ENCODE measurements around the gene STARD7.
A peak's percentile ranks its signal among the peaks of the same experiment; 100 is the strongest.

STARD7 gene

DNA sequence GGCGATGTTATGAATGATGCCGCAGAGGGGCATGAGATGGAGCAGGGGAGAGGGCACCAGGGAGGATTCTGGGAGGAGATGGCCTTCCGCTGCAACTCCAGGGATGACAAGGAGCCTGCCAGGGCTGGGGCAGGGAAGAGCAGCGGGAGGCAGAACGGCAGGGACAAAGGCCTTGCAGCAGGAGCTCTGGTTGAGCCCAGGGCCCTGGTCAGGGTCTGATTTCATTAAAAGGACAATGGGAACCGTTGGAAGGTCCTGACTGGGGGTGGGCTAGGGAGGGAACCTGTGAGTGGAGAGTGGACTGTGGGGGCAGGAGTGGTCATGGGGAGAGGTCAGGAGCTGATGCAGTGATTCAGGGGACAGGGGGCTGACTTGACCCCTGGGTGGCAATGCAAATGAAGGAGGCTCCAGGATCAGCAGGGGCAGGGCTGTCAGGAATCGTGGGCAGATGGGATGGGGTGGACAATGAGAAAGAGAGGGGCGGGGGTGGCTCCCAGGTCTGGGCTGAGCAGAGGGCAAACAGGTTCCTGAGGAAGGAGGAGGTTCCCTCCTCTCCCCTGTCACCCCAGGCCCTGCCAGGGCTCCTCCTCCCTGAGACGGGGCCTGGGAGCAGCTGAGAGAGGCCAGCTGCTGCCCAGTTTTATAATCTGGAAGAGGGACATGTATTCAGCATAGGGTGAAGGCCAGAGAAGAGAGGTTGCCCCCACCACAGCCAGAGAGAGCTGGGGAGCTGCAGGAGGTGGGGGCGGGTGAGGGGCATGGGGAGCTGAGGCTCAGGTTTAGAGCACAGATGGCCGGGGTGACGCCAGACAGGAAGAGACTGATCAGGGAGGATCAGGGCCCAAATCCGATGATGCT lies 56.1 kb downstream of the STARD7 start:
- Mint-ChIP-seq H3K4me3 (peak overlapping the region in 1 of 2 donors; percentile 38), H3K27ac (peak overlapping the region; percentile 67 to 79), H3K36me3 (ENCODE audit: insufficient read depth) (peaks cover 20% of the 10 kb centered on the region), H3K9me3 (no peaks in the 10 kb centered on the region), H3K4me1 (ENCODE audit: low read depth in 2 of 2) (peaks cover 49 to 52% of the 10 kb centered on the region in 2 donors), H3K27me3 (no peaks in the 10 kb centered on the region)
- ATAC-seq (replicated peaks) (no peak), DNase-seq (no peak)

DNA sequence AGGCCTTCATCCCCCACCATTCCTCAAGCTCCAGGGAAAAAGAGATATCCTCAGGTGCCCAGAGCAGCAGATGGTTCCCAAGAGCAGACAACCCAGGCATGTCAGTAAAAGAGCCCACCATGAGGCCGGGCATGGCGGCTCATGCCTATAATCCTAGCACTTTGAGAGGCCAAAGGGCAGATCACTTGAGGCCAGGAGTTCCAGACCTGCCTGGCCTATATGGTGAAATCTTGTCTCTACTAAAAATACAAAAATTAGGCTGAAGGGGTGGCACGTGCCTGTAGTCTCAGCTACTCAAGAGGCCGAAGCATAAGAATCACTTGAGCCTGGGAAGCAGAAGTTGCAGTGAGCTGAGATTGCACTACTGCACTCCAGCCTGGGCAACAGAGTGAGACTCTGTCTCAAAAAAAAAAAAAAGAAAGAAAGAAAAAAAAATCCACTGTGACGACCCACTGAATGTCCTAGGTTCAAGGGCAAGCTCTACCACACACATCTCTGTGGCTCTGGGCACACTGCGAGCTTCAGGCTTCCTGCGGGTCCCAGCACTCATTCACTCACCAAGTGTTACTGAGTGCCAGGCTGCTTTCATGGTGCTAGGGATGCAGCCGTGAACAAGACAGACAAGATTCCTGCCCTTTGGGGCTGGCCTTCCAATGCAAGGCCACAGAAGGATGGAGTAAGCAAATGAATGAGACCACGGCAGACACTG lies 56.9 kb downstream of the STARD7 start:
- H3K9me3 Mint-ChIP-seq = no peaks in the 10 kb centered on the region
- H3K27me3 Mint-ChIP-seq = no peaks in the 10 kb centered on the region
- H3K36me3 Mint-ChIP-seq (ENCODE audit: insufficient read depth) = peaks cover 26% of the 10 kb centered on the region
- H3K27ac Mint-ChIP-seq = peak overlapping the region; percentile 79 to 90
- DNase-seq = no peak
- ATAC-seq (replicated peaks) = no peak
- peaks cover 49 to 52% of the 10 kb centered on the region in 2 donors for H3K4me1 Mint-ChIP-seq (ENCODE audit: low read depth in 2 of 2)
- H3K4me3 Mint-ChIP-seq = no peak overlapping the region

DNA sequence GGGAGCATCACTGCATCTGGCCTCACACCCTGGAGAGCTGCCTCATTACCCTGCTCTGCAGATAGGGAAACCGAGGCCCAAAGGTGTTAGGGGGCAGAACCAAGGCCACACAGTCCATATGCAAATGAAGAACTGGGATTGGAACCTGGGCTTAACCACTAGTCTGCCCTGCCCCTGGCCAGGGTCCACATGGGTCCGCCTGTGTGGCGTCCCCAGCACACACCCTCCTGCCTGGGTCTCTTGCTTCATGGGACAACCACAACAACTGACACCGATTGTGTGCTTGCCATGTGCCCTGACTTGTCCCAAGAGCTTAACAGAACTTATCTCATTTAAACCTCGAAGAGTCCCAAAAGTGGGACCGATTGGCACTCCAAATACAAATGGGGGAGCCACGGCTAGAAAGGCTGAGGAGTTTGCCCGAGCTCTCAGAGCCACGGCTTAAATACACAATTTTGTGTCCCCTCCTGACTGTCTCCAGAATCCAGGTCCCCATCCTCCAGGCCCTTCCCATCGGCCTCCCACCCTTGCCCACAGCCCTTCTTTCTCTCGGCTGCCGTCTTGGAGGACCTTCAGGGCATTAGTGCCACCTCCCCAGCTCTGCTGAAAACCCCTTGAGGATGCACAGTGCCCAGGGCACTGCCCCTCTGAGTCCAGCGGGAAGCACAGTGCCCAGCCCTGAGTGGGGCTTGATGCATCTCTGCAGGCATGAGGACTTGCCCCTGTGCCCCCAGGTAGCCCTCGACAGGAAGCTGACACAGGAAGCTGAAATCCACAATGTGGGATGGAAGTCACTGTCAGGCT lies 57.6 kb downstream of the STARD7 start:
- no peak overlapping the region for H3K4me3 Mint-ChIP-seq

DNA sequence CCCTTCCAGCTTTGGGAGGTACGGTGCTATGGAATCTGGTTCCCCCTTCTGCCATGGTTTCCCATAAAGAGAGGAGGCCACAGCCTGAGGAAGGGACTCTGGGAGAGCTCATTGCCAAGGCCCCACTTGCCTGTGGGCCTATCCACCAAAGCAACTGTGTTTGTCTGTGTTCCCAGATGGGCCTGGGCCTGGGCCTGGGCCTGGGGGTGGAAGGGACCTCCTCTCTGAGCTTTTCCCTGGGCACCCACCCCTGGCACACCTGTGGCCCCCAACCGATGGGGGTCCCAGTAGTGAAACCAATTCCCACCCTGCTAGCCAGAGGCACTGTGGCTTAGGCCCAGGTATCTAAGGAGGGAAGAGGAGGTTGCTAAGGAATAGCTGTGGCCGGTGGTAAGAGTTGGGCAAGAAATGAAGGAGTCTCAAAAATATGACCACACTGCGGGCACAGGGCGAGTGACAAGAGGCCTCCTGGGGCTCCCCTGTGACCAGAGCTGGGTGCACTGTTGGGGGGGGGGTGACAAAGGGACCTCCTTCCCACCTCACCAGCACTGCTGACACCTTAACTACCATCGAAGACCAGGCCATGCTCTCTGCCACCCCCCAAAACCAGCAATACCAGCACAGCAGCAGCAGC lies 58.5 kb downstream of the STARD7 start:
- peaks cover 47 to 50% of the 10 kb centered on the region in 2 donors for H3K4me1 Mint-ChIP-seq (ENCODE audit: low read depth in 2 of 2)
- H3K27me3 Mint-ChIP-seq = no peaks in the 10 kb centered on the region
- H3K36me3 Mint-ChIP-seq (ENCODE audit: insufficient read depth) = peaks cover 38% of the 10 kb centered on the region
- H3K4me3 Mint-ChIP-seq = peak overlapping the region in 1 of 2 donors; percentile 18
- H3K9me3 Mint-ChIP-seq = no peaks in the 10 kb centered on the region
- H3K27ac Mint-ChIP-seq = peak overlapping the region; percentile 90 to 94
- ATAC-seq (replicated peaks) = no peak
- DNase-seq = peak in 1 of 3 experiments; percentile 1

More for the DNA sequence above, 57.6 kb downstream of the STARD7 start:
- H3K4me1 Mint-ChIP-seq (ENCODE audit: low read depth in 2 of 2) = peaks cover 48 to 52% of the 10 kb centered on the region in 2 donors
- ATAC-seq (replicated peaks) (no peak), DNase-seq (no peak)
- H3K9me3 Mint-ChIP-seq = no peaks in the 10 kb centered on the region
- H3K27ac Mint-ChIP-seq = peak overlapping the region; percentile 90 to 94
- peaks cover 29% of the 10 kb centered on the region for H3K36me3 Mint-ChIP-seq (ENCODE audit: insufficient read depth)
- H3K27me3 Mint-ChIP-seq = no peaks in the 10 kb centered on the region

DNA sequence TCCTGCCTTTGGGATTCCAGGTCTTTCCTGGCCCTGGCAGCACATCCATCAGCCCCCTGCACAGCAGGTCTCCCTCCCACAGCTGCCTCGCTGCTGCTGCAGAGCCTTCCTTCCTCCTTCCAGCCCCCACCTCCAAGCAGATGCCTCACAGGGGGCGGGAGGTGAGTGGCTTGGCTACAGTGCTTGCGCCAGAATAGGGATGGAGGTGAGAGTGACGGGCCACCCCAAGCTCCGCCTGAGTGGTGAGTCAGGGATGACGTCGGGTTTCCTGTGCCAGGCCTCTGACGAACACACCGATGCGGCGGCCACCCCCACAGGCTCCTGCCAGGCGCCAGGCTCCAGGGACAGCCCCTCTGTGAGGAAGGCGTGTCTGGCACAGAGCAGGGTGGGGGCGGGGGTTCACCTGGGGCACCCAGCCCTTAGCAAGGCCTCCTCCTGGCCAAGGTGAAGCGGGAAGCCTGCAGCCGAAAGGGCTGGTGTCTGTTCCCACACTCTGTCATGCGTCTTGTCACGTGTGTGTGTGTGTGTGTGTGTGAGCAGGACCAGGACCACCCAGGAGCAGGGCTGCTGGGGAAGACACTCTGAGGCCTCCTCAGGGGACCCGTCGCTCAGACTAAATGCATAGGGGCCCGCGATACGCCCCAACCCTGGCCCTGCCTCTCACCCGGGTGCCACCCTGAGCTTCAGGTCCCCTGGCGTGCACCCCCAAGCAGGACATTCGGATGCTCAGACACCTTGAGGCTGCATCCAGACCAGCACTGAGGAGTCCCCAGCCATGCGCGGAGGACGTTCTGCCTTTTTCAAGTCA lies 60.0 kb downstream of the STARD7 start:
- H3K4me3 Mint-ChIP-seq = peak overlapping the region; percentile 93 to 95
- DNase-seq (peak; percentile 96), ATAC-seq (replicated peaks) (peak; percentile 73)
- H3K27me3 Mint-ChIP-seq = no peaks in the 10 kb centered on the region
- H3K36me3 Mint-ChIP-seq (ENCODE audit: insufficient read depth) = peaks cover 51% of the 10 kb centered on the region
- H3K9me3 Mint-ChIP-seq = no peaks in the 10 kb centered on the region
- H3K4me1 Mint-ChIP-seq (ENCODE audit: low read depth in 2 of 2) = peaks cover 52 to 56% of the 10 kb centered on the region in 2 donors
- H3K27ac Mint-ChIP-seq = peak overlapping the region; percentile 94 to 97

DNA sequence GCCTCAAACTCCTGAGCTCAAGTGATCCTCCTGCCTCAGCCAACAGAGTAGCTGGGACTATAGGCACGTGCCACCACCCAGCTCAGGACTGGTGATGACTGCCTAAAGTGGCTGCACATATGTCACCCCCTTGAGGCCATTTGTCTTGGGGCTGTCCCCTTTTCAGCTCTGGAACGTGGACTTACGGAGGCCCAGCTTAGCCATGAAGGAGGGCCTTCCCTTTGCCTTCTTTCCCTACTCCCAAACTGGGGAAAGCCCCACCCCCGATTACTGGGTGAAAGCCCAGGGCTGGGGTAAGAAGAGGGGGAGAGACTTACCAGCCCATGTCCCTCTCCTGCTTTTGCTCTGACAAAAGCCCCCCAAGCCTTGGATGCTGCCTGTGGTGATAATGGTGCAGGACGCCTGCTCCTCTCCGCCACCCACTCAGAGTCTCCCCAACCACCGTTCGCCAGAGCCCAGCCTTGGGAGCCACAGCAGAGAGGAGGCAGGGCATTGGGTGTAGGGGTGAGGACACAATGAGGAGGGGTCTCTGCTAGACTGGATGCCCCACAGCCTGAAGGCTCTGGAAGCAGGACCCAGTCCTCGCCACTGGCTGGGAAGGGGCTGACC lies 60.9 kb downstream of the STARD7 start:
- Mint-ChIP-seq H3K36me3 (ENCODE audit: insufficient read depth) (peaks cover 60% of the 10 kb centered on the region), H3K4me3 (peak overlapping the region; percentile 93 to 95), H3K27me3 (no peaks in the 10 kb centered on the region), H3K9me3 (no peaks in the 10 kb centered on the region), H3K4me1 (ENCODE audit: low read depth in 2 of 2) (peaks cover 47 to 62% of the 10 kb centered on the region in 2 donors), H3K27ac (peak overlapping the region; percentile 94 to 97)
- DNase-seq = no peak
- no peak for ATAC-seq (replicated peaks)

GRCh38 chr2:96146881-96147592 lies 61.6 kb downstream of the STARD7 start:
- H3K27ac Mint-ChIP-seq = peak overlapping the region; percentile 94 to 97
- no peak for ATAC-seq (replicated peaks)

DNA sequence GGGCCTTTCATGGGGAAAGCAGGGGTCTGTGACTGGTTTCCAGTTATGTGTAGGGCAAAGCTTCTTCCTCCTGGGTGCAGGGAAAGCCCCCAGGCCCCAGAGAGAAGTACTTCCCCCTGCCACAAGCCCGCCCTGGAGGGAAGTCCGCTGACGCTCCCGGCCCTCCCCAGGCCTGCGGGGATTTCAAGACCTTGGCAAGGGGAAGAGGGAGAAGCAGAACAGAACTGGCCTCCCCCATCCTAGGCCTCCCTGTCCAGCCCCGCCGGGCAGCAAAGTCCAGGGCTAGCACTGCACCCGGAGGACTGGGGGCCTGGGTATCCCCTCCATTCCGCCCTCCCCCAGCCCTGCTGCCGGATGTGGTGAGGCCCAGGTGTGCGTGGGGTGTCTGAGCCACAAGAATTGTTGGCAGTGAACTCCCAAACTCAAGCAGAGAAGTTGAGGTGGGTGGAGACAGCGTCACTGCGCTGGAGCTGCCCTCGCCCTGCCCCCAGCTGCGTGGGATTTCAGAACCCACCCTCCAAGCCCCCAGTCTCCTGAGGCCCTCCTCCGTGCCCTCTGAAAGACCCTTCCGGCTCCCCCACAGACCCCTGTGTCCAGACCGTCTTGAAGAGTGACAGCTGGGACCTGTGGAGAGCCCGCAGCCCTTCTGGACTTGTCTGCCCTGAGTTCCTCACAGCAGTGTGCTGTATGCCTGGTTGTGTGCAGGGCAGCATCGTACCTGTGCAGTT lies 62.3 kb downstream of the STARD7 start:
- H3K36me3 Mint-ChIP-seq (ENCODE audit: insufficient read depth) = peaks cover 74% of the 10 kb centered on the region
- H3K27ac Mint-ChIP-seq = peak overlapping the region; percentile 94 to 97
- ATAC-seq (replicated peaks) = peak; percentile 40
- peak overlapping the region; percentile 93 to 95 for H3K4me3 Mint-ChIP-seq
- H3K9me3 Mint-ChIP-seq = no peaks in the 10 kb centered on the region
- H3K27me3 Mint-ChIP-seq = no peaks in the 10 kb centered on the region
- peaks cover 54 to 60% of the 10 kb centered on the region in 2 donors for H3K4me1 Mint-ChIP-seq (ENCODE audit: low read depth in 2 of 2)
- DNase-seq = peak; percentile 82 to 88 (median 83)

More at GRCh38 chr2:96146881-96147592, 61.6 kb downstream of the STARD7 start:
- H3K4me3 Mint-ChIP-seq = peak overlapping the region; percentile 93 to 95
- peaks cover 66% of the 10 kb centered on the region for H3K36me3 Mint-ChIP-seq (ENCODE audit: insufficient read depth)
- H3K4me1 Mint-ChIP-seq (ENCODE audit: low read depth in 2 of 2) = peaks cover 50 to 66% of the 10 kb centered on the region in 2 donors
- H3K9me3 Mint-ChIP-seq = no peaks in the 10 kb centered on the region
- no peak for DNase-seq
- H3K27me3 Mint-ChIP-seq = no peaks in the 10 kb centered on the region

GRCh38 chr2:96145848-96146152 lies 62.8 kb downstream of the STARD7 start:
- no peaks in the 10 kb centered on the region for H3K27me3 Mint-ChIP-seq
- H3K9me3 Mint-ChIP-seq = no peaks in the 10 kb centered on the region
- ATAC-seq (replicated peaks) (no peak), DNase-seq (no peak)
- peak overlapping the region; percentile 93 to 95 for H3K4me3 Mint-ChIP-seq
- H3K4me1 Mint-ChIP-seq (ENCODE audit: low read depth in 2 of 2) = peaks cover 51 to 57% of the 10 kb centered on the region in 2 donors
- peak overlapping the region; percentile 94 to 97 for H3K27ac Mint-ChIP-seq
- H3K36me3 Mint-ChIP-seq (ENCODE audit: insufficient read depth) = peaks cover 79% of the 10 kb centered on the region

DNA sequence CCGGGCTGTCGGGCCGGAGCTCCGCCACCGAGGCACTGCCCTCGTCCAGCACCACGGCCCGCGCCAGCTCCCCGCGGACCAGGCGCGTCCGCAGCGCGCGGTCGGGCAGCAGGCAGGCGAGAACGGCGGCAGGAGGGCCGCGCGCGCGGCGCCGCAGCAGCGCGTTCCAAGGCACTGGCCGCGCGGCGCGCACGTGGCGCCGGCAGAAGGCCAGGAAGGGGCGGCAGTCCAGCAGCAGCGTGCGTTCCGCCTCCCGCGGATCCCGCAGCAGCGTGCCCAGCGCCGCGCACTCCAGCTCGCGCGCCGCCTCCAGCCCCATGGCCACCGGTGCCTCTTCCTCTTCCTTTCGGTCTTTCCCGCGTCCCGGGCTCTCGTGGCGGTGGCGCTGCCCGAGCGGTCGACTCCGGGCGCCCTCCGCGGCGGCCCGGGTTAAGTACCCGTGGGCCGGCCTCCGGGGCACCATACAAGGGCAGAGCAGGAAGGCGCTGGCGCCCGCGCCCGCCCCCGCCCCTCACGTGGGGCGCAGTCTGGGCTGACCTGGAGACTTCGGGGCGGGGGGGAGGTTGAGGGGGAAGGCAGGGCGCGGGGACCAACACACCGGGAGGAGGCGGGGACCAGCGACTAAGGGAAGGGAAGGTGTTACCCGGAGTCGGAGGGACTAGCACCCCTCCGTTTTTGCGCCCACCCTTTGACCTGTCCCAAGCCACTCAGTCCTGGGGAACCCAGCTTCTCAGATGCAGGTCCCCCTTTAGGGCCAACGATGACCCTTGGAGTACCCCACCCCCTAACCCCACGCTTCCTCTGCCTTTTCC lies 63.4 kb downstream of the STARD7 start, which contains the start of gene DUSP2:
Gene DUSP2, minus strand, starts transcription at position 405 of the 812 bp plus-strand sequence. Its CDS starts 86 bp downstream, at position 319.
- Mint-ChIP-seq H3K27ac (peak within 1 kb of the TSS; percentile 94 to 97), H3K9me3 (no peaks in the 10 kb centered on the region), H3K4me1 (ENCODE audit: low read depth in 2 of 2) (peaks cover 47 to 56% of the 10 kb centered on the region in 2 donors), H3K27me3 (no peaks in the 10 kb centered on the region), H3K36me3 (ENCODE audit: insufficient read depth) (peaks cover 81% of the 10 kb centered on the region), H3K4me3 (peak within 1 kb of the TSS; percentile 93 to 95)
- ATAC-seq (replicated peaks) (peak; percentile 47), DNase-seq (peak; percentile 83 to 88 (median 87))

All from effector memory CD8-positive, alpha-beta T cell (primary cell).